AG04449 (cell line): ENCODE results near the gene CATSPER1.

Experiments
- CTCF ChIA-PET: fragments of 350-600 bp; formaldehyde crosslinking; extraction: SDS; loops from one replicate; lab custom pipeline; 2021; ENCODE audit warnings: antibody characterized with exemption; lab: Yijun Ruan, JAX
- POLR2A ChIA-PET: fragments of 400-600, 350-600 bp; formaldehyde crosslinking; extraction: SDS; loops from one replicate; lab custom pipeline; 2020; ENCODE audit warnings: antibody characterized with exemption, inconsistent platforms; lab: Yijun Ruan, JAX
- DNase-seq: peaks from one replicate; pipeline ENCODE4 v3.0.0-alpha.2; 2010; ENCODE audit warnings: low read depth, low spot score
- H3K4me3 ChIP-seq: 2 replicates; pipeline ENCODE4 v1.5.1; 2011; ENCODE audit warnings: low read depth, mild to moderate bottlenecking, control low read depth, low read length
- CTCF ChIP-seq: IDR thresholded peaks from one replicate; pipeline ENCODE4 v1.5.1; 2011; ENCODE audit warnings: mild to moderate bottlenecking, moderate library complexity, low read length, control low read depth, inconsistent platforms; ENCODE audit not compliant: insufficient read depth; ENCODE audit errors: missing control alignments

Gene CATSPER1

DNA sequence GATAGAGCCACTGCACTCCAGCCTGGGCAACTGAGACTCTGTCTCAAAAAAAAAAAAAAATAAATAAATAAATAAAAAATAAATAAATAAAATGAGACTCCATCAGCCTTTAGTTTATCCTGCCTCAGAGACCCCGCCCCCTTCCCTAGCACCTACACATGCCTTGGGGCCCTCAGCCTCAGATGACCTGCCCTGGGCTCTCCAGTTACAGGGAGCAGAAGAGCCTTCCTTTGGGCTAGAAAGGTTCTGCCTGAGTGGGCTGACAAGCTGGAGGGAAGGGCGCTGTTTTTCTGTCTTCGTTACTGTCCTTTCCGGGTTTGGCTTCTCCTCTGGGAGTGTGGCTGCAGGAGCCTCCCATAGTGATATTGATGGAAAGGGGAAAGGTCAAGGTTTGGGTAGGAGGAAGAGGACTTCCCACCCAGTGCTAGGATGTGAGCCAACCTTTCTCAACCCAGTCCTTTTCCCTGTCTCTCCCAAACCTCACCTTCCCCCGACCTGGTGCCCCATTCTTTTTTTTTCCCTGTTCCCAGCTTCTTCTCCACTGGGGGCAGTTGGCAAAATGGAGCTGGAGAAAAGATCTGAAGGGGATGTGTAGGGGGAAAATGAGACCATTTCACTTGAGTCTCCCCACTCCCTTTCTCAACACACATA lies 24.4 kb upstream of the CATSPER1 start:
- no peak overlapping the region for H3K4me3 ChIP-seq
- POLR2A ChIA-PET: interaction anchor here (0.6 kb wide), 1 partner anchor 387 kb away, joined by 3 read pairs; no protein-coding TSS in a partner anchor
- no peak for DNase-seq
- TF ChIP-seq CTCF: no peak
- CTCF ChIA-PET: interaction anchor here (1.8 to 12.6 kb wide), 6 partner anchors 6 to 28 kb away, joined by 4 to 345 read pairs (median 16); partner anchors contain the start of gene CATSPER1

GRCh38 chr11:66048547-66049323 lies 22.5 kb upstream of the CATSPER1 start, which contains the start of gene GAL3ST3:
Gene GAL3ST3 (minus strand): TSS chr11:66049161. CDS start chr11:66045415, 3,746 bp downstream.
- ChIA-PET CTCF (interaction anchor here (1.3 to 12.6 kb wide), 10 partner anchors 8 to 163 kb away, joined by 4 to 345 read pairs (median 50); partner anchors contain the start of genes CATSPER1, FIBP and PACS1), POLR2A (no interaction called here)
- no peak for DNase-seq
- peak within 1 kb of the TSS; percentile 18; the same call in 1 of the 2 replicates for H3K4me3 ChIP-seq
- no peak for TF ChIP-seq CTCF

DNA sequence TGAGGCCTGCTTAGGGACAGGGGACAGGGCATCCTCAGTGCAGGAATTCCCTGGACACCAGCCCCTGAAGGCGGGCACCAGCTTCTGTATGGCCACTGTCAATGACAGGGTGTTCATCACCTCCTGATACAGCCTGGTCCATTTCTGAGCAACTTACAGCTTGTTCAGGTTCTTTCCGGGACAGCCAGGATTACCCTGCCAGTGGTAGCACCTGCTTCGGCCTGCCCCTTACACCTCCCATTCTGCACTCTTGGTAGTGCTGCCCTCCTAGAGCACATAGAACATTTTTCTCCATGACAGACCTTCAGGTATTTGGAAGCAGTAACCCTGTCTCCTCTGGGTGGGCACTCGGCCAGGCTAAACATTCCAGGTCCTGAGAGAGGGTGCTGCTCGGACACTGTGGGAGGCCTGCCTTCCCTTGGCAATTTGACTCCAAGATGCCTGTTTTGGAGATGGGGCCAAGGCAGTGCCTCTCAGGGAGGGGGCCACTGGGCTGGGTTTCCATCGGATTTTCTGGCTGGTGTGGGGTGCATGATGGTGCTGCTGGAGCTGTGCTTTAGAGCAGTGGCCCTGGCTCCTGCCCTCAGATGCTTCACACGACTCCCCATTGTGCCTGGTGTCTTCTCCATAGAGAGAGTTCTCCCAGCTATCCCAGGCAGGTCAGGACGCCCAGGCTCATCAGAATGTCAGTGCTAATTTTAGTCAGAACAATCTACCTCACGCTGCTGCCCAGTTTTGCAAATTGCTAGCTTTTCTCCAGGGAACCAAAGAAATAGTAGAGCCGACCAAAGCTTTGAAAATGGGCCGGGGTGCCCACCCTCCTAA lies 21.5 kb upstream of the CATSPER1 start:
- no peak for TF ChIP-seq CTCF
- CTCF ChIA-PET: interaction anchor here (1.1 to 8.5 kb wide), 6 partner anchors 12 to 162 kb away, joined by 3 to 118 read pairs (median 66); partner anchors contain the start of genes CATSPER1, FIBP and PACS1
- POLR2A ChIA-PET: no interaction called here
- DNase-seq: no peak
- H3K4me3 ChIP-seq: no peak overlapping the region

GRCh38 chr11:66046901-66047300 lies 20.6 kb upstream of the CATSPER1 start:
- DNase-seq: no peak
- CTCF ChIA-PET: interaction anchor here (1.6 to 8.5 kb wide), 6 partner anchors 11 to 327 kb away, joined by 3 to 118 read pairs (median 66); partner anchors contain the start of genes CATSPER1, FIBP, PACS1 and RNASEH2C
- POLR2A ChIA-PET: no interaction called here
- no peak for TF ChIP-seq CTCF
- H3K4me3 ChIP-seq: no peak overlapping the region

DNA sequence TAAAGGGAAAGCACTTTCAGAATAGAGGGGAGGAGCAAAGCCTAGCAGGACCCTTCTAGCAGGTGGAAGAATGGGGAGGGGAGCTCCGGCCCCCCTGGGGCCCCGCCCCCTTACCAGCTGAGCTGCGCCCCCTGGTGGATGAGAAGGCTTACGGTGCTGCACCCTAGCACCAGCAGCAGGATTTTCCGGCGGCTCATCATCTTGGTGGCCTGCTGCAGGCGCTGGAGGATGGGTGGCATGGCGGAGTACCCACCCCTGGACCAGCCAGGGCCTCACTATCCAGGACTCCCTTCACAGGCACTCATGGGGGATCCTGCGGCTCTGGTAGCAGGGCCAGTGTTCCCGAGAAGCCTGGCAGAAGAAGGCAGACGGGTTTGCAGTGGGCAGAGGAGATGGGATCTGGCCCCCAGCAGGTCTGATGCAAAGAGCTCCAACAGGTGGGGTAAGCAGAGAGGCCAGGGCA lies 18.9 kb upstream of the CATSPER1 start:
- ChIA-PET CTCF (interaction anchor here (0.5 to 8.5 kb wide), 38 partner anchors 9 to 340 kb away, joined by 3 to 118 read pairs (median 4); partner anchors contain the start of genes CATSPER1, FIBP, KAT5 and PACS1), POLR2A (interaction anchor here (0.8 kb wide), 1 partner anchor 129 kb away, joined by 3 read pairs; no protein-coding TSS in a partner anchor)
- no peak for DNase-seq
- H3K4me3 ChIP-seq: no peak overlapping the region
- peak; percentile 93 for TF ChIP-seq CTCF
